Pancreas (tissue), 10 donors: Measurements from ENCODE around the gene CEP44. TPM values are rescaled to one million over a fixed set of nuclear protein-coding genes. Genes with fewer than 3 reads are reported as not detected.
A peak's percentile ranks its signal among the peaks of the same experiment; 100 is the strongest.

Experiments used
- ATAC-seq, 4 donors: fragments of 200-7000 bp; cut with Tn5 transposase; one replicate each; pipeline versions ENCODE4 v1.8.0 to v1.9.1; 2020; ENCODE audit warnings: mild to moderate bottlenecking in 4 of 4, moderate library complexity in 4 of 4
- DNase-seq, 6 donors: peaks; one replicate each; pipeline ENCODE4 v3.0.0-alpha.2; 2020
- FAIRE-seq: peaks from 2 replicates; lab custom pipeline; 2012; peaks lifted over from hg19 to GRCh38; lab: Jason Lieb, UNC
- H3K27ac ChIP-seq, 4 donors: fragments of 200-600 bp; sonication (generic); 1 replicate in 3 of 4; 2 replicates in 1 of 4; pipeline versions ENCODE4 v1.5.0 to v1.8.0; 2020
- H3K27me3 ChIP-seq, 4 donors: fragments of 200-600 bp; one replicate each; pipeline ENCODE4 v1.8.0; 2021
- H3K36me3 ChIP-seq, 3 donors: fragments of 200-600 bp; sonication (generic) in 1 of 3; one replicate each; pipeline versions ENCODE4 v1.5.0 to v1.8.0; 2020 to 2021
- H3K4me1 ChIP-seq, 3 donors: fragments of 200-600 bp; one replicate each; pipeline ENCODE4 v1.8.0; 2021
- H3K4me3 ChIP-seq, 4 donors: fragments of 200-600 bp; sonication (generic) in 2 of 4; one replicate each; pipeline versions ENCODE4 v1.5.0 to v1.8.0; 2020 to 2021
- H3K9me3 ChIP-seq, 4 donors: fragments of 200-600 bp; one replicate each; pipeline ENCODE4 v1.8.0; 2021
- WGBS, 2 donors: extraction: QIAGEN DNeasy Blood & Tissue Kit; methylation state at CpG; one replicate each; pipeline ENCODE4 v1.1.7; 2013; 5-methylcytosine and 5-hydroxymethylcytosine counted together
- intact Hi-C, 3 donors: fragments of 100-400 bp; cut with DNase I; formaldehyde crosslinking; loops; one replicate each; pipeline versions ENCODE4 v1.11.1 to v1.14.2; 2022
- polyA plus RNA-seq, 2 donors: library from polyadenylated mRNA; stranded (reverse); fragments of 200-250 nt; gene quantifications; one replicate each; pipeline ENCODE4 v1.2.3, GENCODE V29; 2013
- total RNA-seq, 6 donors: library from RNA; stranded (reverse); fragmentation: NEBNext Ultra II Directional in 4 of 6; extraction: Animal tissue kit (Norgen Biotek cat#: 25700) in 4 of 6; gene quantifications; one replicate each; pipeline versions ENCODE4 v1.2.1 to v1.2.4, GENCODE V29; 2021 to 2023
- TF ChIP-seq, protein P1 (sequence below), 4 donors: fragments of 200-600 bp; sonication (generic) in 3 of 4; IDR thresholded peaks; one replicate each; pipeline versions ENCODE4 v1.5.0 to v1.8.0; 2021; ENCODE audit warnings: antibody characterized with exemption in 4 of 4
- donor health status: healthy with polysubstance abuse.
- donor health status: DM: no; HTN: no; CAD: no; lungs with moderate emphysema.
- donor health status: DM: no; HTN: no; CAD: no.
- donor health status: control.
- donor health status: control.
- donor health status: Bipolar disorder and iron deficiency.
- donor health status: DM: yes; HTN: yes; CAD: no.
- donor health status: DM: no; HTN: no; CAD: no.
- donor health status: DM: no; HTN: no; CAD: no.
- donor health status: DM: yes; HTN: yes; CAD: no.

The CEP44 gene, protein sequence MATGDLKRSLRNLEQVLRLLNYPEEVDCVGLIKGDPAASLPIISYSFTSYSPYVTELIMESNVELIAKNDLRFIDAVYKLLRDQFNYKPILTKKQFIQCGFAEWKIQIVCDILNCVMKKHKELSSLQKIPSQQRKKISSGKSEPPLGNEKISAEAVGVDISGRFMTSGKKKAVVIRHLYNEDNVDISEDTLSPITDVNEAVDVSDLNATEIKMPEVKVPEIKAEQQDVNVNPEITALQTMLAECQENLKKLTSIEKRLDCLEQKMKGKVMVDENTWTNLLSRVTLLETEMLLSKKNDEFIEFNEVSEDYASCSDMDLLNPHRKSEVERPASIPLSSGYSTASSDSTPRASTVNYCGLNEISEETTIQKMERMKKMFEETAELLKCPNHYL
- total RNA-seq (1 to 10 TPM; 3.4 to 9.7 (median 5.9) TPM), polyA plus RNA-seq (1 to 10 TPM; 3.8 to 6.1 TPM)

DNA sequence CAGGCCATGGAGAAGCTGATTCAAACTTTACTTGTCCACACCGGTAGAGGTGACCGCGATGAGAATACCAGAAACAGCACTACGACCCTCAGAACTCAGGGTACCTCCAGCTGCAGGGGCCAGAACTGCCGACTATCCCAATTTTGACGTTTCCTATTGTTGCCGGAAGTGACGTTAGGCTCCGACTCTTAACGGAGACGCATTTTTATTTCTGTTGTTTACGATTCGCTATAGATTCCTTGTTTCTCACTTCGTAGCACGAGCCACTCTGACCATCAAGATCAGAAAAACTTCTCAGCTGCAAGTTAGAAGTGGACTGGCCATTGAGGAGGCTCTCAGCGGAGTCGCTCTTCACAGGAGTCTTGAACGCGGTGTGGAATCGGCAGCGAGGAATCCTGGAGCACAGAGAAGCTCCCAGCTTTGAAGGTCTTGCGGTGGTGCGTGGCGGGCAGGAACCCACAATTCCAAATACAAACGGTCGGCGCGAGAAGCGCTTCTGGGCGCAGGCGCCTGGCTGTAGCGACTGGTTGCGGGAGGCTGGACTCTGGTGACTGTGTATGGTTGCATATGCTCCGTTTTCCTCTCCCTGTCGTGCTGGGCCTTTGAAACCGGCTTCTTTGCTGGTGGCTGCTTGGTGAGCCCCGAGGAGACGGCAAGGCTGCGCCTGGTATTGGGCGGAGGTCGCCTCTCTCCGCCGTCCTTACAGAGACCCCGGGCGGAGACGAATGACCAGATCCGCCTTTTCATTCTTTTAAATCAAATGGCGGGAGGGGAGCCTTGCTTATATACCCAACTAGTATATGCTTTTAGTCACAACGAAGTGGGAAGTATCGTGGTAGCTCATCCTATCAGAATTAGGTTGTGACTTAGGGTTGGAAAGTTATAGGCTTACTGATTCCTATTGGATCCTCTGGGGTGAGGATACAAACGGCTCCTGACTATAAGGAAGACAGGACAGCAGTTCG, at the start of gene CEP44, which contains the start of gene FBXO8:
Gene CEP44 (plus strand): TSS at position 405 of the 965 bp plus-strand sequence. CDS start 15,211 bp downstream, outside the sequence.
Gene FBXO8 (minus strand): TSS at position 161 of the 965 bp plus-strand sequence. CDS start 20,575 bp downstream, outside the sequence.
- FAIRE-seq: no peak

DNA sequence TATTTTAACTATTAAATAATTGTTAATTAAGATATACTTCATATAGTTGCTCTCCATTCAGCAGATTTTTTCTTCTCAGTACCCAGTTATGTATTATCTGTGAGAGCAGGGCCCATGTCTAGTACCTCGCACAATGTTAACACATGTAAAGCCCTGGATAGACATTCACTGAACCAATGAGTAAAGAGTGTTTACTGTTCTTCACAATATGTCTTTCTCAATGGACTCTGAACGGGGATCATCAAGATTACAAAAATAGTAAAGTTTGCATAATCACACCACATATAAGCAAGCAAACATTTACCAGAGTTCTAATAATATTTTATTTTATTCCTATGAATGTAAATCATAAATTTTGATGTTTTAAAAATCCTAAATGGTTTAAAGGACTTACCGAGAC, 47.4 kb upstream of the CEP44 start:
- Histone ChIP-seq H3K4me1 (no peaks in the 10 kb centered on the region), H3K9me3 (no peaks in the 10 kb centered on the region), H3K36me3 (no peaks in the 10 kb centered on the region), H3K4me3 (no peak overlapping the region), H3K27me3 (no peaks in the 10 kb centered on the region), H3K27ac (no peak overlapping the region)
- WGBS, 2 donors: 82 to 92% methylated on average over 3 of the region's 3 CpGs
- intact Hi-C loops: no loop called here
- no peak for DNase-seq
- no peak for FAIRE-seq
- TF ChIP-seq, protein P1, sequence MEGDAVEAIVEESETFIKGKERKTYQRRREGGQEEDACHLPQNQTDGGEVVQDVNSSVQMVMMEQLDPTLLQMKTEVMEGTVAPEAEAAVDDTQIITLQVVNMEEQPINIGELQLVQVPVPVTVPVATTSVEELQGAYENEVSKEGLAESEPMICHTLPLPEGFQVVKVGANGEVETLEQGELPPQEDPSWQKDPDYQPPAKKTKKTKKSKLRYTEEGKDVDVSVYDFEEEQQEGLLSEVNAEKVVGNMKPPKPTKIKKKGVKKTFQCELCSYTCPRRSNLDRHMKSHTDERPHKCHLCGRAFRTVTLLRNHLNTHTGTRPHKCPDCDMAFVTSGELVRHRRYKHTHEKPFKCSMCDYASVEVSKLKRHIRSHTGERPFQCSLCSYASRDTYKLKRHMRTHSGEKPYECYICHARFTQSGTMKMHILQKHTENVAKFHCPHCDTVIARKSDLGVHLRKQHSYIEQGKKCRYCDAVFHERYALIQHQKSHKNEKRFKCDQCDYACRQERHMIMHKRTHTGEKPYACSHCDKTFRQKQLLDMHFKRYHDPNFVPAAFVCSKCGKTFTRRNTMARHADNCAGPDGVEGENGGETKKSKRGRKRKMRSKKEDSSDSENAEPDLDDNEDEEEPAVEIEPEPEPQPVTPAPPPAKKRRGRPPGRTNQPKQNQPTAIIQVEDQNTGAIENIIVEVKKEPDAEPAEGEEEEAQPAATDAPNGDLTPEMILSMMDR (IDR thresholded peaks at IDR 0.05): no peak
- no peak for ATAC-seq

More for the DNA sequence above, at the start of gene CEP44, which contains the start of gene FBXO8:
- ATAC-seq (peak; percentile 83 to 90 (median 84)), DNase-seq (peak; percentile 39 to 77 (median 62))
- TF ChIP-seq, protein P1 (IDR thresholded peaks at IDR 0.05): no peak
- Histone ChIP-seq H3K27me3 (no peaks in the 10 kb centered on the region), H3K9me3 (no peaks in the 10 kb centered on the region), H3K27ac (peak within 1 kb of the TSS; percentile 92 to 98 (median 96)), H3K4me1 (peaks cover 14 to 28% (median 23%) of the 10 kb centered on the region in 3 donors), H3K4me3 (peak within 1 kb of the TSS; percentile 60 to 76 (median 74)), H3K36me3 (no peaks in the 10 kb centered on the region)
- intact Hi-C loops: no loop called here
- WGBS, 2 donors: 0% methylated on average over 52 of the region's 52 CpGs

DNA sequence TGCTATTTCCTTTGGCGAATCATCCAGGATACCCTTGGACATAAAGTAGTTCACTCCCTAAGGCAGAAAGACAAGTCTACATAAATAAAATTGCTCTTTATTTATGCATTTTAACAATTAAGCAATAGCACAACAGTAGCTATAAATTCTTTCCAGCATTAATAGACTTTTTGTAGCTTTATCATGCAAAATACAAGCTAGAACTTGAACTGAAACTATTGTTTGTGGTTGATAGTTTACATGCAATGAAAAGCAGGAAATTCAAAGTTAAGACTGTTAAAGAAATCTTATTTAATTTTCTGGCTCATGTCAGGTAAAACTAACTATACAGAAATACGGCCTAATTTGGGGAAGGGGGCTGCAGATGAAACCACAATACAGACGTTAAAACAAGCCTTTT, 42.5 kb upstream of the CEP44 start:
- no peaks in the 10 kb centered on the region for H3K27me3 ChIP-seq
- DNase-seq (no peak), ATAC-seq (no peak), FAIRE-seq (no peak)
- intact Hi-C loops: no loop called here
- H3K27ac ChIP-seq: no peak overlapping the region
- no peak overlapping the region for H3K4me3 ChIP-seq
- H3K4me1 ChIP-seq: no peaks in the 10 kb centered on the region
- TF ChIP-seq, protein P1 (IDR thresholded peaks at IDR 0.05): no peak
- no peaks in the 10 kb centered on the region for H3K9me3 ChIP-seq
- WGBS, 2 donors: 82 to 92% methylated on average over 3 of the region's 3 CpGs
- H3K36me3 ChIP-seq: no peaks in the 10 kb centered on the region

DNA sequence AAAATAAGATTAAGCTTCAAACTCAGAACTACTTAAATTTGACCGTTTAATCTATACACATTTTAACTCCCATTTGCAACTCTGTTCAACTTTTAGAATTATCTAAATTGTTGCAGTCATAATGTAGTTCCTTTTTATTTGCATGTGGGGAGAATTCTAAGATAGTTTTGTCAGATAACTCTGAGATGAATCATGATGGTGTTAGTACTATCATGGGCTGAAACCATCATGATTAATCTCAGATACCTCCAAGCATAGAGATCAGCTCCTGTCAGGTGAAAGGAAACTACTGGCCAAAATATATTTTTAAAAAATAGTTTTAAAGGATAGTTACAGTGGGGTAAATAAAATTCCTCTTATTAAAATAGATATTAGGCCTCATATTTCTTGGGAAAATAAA, 39.3 kb upstream of the CEP44 start:
- no peak for DNase-seq
- H3K27ac ChIP-seq: no peak overlapping the region
- WGBS, 2 donors: 94% methylated on average over 1 of the region's 1 CpG
- TF ChIP-seq, protein P1 (IDR thresholded peaks at IDR 0.05): no peak
- H3K27me3 ChIP-seq: no peaks in the 10 kb centered on the region
- no peaks in the 10 kb centered on the region for H3K9me3 ChIP-seq
- H3K4me1 ChIP-seq: peaks cover 18 to 21% (median 21%) of the 10 kb centered on the region in 3 donors
- intact Hi-C loops: no loop called here
- no peaks in the 10 kb centered on the region for H3K36me3 ChIP-seq
- no peak overlapping the region for H3K4me3 ChIP-seq
- no peak for ATAC-seq
- no peak for FAIRE-seq
